HG02623 (cell line): Measurements from ENCODE around the gene C6orf163.

Source experiments
- ATAC-seq: cut with Tn5 transposase; IDR thresholded peaks from one replicate; pipeline ENCODE4 v1.9.1; 2021; ENCODE audit warnings: moderate library complexity; ENCODE audit not compliant: unreplicated experiment

C6orf163 gene

DNA sequence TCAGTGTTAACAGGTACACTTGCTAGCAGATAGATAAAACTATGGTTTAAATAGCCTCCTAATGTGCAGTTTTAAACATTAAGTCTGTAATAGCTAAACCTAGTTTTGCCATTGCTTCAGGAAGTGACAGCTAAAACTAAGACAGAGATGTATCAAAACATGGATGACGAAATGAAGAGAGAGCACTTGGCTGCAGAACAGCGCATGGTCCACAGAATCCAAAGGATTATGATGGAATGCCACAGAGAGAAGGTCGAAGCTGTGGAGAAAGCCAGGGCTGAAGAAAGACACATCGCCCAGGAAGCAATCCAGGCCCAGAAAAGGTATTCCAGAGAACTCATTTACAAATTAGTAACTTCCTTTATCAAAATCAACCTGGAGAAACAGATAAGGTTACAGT, 11.6 kb downstream of the C6orf163 start:
- ATAC-seq: no peak

- ATAC-seq: no peak
Measured at GRCh38 chr6:87357479-87358196, 13.0 kb downstream of the C6orf163 start.

- ATAC-seq: no peak
Measured at GRCh38 chr6:87364602-87365252, 20.1 kb downstream of the C6orf163 start.

GRCh38 chr6:87366072-87366827, 21.6 kb downstream of the C6orf163 start:
- ATAC-seq: no peak

GRCh38 chr6:87366899-87367298, 22.3 kb downstream of the C6orf163 start:
- no peak for ATAC-seq

DNA sequence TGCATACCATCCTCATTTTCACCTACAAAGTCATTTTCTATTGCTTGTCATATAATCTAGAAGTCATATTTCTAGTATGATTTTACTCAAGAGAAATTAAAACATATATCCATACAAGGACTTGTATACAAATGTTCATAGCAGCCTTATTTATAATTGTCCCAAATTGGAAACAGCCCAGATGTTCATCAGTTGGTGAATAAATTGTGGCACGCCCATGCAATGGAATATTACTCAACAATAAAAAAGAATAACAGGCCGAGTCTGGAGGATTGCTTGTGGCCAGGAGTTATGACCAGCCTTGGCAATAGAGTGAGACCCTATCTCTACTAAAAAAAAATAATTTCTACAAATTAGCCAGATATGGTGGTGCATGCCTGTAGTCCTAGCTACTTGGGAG, 28.8 kb downstream of the C6orf163 start:
- no peak for ATAC-seq

GRCh38 chr6:87375315-87375714, 30.7 kb downstream of the C6orf163 start:
- ATAC-seq: no peak

DNA sequence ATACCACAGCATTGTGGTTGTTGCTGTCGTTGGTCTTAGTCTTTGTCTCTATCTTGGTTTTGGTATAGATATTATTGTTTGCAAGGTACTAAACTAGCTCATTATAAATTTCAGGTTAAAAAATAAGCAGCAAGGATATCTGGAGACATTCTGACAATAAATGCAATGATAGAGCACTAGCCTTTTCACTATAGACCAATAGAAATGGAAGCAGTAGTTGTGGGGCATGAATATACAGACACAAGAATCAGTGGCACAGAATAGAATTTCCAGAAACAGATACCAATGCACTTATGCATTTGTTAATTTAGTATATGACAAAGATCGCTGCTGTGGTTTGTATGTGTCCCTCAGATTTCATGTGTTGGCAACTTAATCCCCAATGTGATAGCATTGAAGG, 32.0 kb downstream of the C6orf163 start:
- no peak for ATAC-seq

DNA sequence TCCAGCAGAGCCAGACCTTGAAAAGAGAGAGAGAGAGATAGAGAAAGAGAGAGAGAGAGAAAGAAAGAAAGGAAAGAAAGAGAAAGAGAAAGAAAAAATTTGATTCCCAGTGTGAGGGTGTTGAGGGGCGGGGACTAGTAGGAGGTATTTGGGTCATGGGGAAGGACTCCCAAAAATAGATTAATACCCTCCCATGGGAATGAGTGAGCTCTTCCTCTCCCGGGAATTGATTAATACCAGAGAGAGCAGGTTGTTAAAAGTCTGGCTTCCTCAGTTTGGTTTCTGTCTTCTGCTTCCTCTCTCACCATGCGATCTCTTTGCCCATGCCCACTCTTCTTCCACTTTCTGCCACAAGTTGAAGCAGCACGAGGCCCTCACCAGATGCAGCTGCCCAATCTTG, 34.3 kb downstream of the C6orf163 start:
- ATAC-seq: no peak

DNA sequence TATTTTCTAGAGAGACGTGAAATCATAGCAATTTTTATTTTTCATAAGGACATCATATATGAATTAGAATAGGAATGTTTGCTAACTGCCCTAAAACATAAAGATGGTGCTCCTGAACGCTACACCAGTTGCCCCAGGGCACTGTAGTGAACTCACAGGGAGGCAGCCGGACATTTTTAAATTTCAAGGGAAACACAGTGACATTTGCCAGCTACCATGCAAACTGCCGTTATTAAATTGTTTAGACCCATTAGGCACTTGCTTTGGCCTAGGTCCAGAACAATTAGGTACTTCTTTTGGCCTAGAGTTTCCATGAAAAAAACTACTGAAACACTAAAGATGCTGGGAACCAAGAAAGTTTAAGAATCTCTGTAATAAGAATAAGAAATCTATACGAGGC, 38.2 kb downstream of the C6orf163 start:
- no peak for ATAC-seq

- ATAC-seq: no peak
Measured at GRCh38 chr6:87384038-87384437, 39.4 kb downstream of the C6orf163 start.

DNA sequence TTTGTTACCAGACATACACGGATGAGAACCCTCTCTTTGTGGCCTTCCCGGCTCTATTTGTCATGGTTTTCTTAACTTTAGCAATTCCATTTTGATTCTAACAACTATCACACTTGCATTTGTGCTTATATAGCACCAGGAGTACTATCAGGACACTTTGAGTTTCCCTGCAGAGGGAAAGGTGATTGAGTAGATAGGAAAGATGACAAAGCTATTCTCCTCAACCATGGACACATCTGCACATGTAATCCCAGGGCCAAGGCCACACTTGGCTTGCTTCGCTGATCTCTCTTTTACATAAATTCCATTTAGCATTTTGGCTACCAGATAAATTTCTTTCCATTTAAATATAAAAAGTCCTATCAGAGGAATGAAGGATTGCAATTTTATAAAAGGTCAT, 39.8 kb downstream of the C6orf163 start:
- no peak for ATAC-seq

- no peak for ATAC-seq
Measured at GRCh38 chr6:87391334-87391733, 46.7 kb downstream of the C6orf163 start.

- ATAC-seq: peak; percentile 90
Measured at GRCh38 chr6:87393026-87393622, 48.5 kb downstream of the C6orf163 start.

DNA sequence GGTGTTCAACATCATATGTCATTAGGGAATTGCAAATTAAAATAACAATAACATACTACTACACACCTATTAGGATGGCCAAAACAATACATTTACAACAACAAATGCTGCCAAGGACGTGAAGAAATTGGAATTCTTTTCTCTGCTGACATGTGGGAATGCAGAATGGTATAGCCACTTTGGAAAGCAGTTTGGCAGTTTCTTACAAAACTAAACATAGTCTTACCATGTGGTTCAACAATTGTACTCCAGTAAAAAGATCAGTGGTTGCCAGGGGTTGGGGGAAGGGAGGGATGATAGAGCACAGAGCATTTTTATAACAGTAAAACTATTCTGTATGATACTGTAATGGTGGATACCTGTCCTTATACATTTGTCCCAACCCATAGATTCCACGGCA, 50.8 kb downstream of the C6orf163 start:
- ATAC-seq: no peak

GRCh38 chr6:87396595-87397392, 52.2 kb downstream of the C6orf163 start:
- ATAC-seq: no peak

DNA sequence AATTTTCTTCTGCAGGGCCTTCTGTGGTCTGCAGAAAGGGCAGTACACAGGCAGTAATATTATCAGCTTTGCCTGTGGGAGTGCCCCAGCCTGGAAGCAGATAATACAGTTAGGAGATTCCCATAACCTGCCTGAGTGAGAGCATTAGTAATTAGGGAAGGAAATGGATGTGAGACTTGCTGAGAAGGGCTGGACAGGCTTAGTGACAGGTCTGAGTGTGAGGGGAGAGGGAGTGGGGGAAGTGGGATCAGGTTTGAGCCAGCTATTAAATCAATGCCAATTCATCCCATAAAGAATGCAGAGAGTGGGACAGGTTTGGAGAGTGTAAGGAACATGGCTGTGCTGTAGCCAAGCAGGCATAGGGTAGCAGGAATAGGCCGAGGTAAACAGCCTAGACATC, 53.0 kb downstream of the C6orf163 start:
- ATAC-seq: no peak

DNA sequence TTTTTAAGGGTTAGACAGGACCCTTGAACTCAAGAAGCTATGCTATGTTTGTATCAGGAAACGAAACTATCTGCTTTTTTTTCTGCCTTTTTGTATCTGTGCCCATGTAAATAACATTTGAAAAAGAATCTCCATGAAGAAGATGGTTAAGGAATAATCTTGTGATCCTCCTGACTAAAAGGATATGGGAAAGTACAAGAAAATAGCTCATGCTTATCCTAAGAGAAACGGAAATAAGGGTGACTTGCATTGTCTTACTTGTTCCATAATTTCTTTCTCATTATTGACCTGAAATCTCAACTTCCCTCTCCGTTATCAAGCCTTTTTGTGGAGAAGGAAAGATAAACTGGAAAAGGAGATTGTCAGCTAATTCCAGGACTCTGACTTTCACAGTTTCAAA, 57.2 kb downstream of the C6orf163 start:
- ATAC-seq: no peak

DNA sequence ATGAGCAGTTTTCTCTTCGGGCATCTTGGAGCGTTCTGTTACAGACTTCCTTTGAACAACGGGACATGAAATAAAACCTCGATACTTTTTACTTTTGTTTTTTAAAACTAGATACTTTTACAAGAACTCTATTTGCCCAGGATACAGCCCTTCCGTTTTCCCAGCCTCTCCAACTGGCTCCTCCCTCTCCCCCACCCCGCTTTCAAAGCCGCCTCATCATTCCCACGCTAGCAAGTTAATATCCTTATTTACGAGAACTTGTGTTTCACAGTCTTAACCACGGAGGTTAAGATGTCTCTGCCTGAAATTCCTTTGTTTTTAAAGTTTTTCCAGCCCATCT, 62.9 kb downstream of the C6orf163 start:
- peak; percentile 11 for ATAC-seq

- peak; percentile 81 for ATAC-seq
Measured at GRCh38 chr6:87407901-87408720, 63.5 kb downstream of the C6orf163 start, which contains the start of gene CFAP206. TSS of gene CFAP206 (plus strand) at chr6:87407972. CDS start at chr6:87409840, 1,868 bp downstream.
